DMS 273 (cell line): ENCODE measurements around the gene TPX2.

Experiments
- DNase-seq: peaks from one replicate; lab custom pipeline; 2025; ENCODE audit not compliant: unreplicated experiment; lab: John Stamatoyannopoulos, UW

TPX2 gene

GRCh38 chr20:31760519-31761240 lies 21.6 kb downstream of the TPX2 start:
- no peak for DNase-seq

DNA sequence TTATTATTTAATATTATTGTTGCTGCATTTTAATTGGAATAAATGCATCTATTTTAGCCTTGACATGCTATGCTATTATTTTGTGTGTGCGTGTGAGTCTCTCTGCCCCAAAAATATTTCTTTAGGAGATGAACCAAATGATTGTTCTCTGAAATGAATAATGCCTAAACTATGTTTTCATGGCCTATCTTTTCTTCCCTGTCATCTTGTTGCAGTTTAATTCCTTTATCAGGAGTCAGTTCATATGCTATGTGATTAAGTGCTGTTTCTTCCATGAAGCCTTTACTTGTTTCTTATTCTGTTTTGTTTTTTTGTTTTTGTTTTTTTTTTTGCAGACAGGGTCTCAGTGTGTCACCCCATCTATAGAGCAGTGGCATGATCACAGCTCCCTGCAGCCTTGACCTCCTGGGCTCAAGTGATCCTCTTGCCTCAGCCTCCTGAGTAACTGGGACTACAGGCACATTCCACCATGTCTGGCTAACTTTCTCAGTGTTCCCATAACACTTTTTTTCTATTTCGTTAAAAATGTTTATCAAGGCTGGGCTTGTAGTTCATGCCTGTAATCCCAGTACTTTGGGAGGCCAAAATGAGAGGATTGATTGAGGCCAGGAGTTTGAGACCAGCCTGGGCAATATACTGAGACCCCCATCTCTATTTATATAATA lies 25.7 kb downstream of the TPX2 start:
- no peak for DNase-seq

GRCh38 chr20:31767805-31768204 lies 28.7 kb downstream of the TPX2 start:
- DNase-seq = no peak

GRCh38 chr20:31769681-31770080 lies 30.6 kb downstream of the TPX2 start:
- DNase-seq = no peak

DNA sequence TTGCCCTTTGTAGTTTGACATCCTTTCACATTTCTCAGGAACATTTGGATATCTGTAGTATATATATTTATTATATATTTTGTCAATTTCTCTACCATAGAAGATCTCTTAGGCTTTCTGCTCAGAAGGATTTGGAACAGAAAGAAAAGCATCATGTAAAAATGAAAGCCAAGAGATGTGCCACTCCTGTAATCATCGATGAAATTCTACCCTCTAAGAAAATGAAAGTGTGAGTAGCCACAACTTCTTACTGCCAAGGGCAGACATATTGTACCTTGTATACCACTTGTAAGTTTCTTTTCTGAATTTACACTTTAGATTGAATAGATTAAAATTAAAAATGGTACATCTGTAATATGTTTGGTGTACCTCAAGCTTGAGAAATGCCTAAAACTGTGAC lies 31.2 kb downstream of the TPX2 start:
- no peak for DNase-seq

DNA sequence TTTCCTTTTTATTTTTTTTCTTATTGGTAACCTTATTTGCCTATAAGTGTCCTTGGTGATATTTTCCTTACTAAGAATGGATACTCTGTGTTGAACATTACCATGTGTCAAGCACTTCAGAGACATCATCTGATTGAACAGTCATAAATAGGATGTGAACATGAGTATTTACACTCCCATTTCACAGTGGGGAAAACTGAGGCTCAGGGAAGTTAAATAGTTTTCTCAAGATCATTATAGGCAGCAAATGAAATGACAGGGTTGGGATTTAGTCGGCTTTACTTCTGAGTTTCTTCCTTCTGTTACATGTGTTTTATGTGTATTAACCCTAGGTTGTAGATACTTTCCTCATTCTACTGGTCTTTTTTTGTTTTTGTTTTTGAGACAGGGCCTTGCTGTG lies 35.3 kb downstream of the TPX2 start:
- DNase-seq = no peak

DNA sequence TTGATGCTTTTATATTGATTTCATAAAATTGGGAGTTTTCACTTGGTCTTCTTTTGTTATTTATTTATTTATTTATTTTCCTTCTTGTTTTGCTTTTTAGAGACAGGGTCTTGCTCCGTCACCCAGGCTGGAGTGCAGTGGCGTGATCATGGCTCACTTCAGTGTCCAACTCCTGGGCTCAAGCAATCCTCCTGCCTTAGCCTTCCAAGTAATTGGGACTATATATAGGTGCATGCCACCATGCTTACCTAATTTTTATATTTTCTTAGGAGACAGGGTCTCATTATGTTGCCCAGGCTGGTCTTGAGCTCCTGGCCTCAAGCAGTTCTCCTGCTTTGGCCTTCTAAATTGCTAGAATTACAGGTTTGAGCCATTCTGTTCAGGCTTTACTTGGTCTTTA lies 41.7 kb downstream of the TPX2 start:
- DNase-seq = no peak

DNA sequence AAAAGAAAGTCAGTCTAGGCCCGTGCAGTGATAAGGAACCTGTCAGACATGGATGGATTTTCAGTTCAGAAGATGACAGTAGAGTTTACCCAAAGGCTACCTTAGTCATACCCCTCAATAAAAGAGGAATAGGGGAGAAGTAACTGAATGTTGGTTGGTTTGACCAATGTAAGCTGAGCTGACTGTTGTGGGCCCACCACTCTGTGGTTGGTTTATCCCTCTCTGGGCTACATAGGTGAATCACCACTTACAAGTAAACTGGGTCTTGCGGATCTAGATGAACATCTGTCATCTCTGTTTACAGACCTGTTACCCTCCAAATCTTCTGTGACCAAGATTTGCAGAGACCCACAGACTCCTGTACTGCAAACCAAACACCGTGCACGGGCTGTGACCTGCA lies 42.9 kb downstream of the TPX2 start:
- DNase-seq = no peak

DNA sequence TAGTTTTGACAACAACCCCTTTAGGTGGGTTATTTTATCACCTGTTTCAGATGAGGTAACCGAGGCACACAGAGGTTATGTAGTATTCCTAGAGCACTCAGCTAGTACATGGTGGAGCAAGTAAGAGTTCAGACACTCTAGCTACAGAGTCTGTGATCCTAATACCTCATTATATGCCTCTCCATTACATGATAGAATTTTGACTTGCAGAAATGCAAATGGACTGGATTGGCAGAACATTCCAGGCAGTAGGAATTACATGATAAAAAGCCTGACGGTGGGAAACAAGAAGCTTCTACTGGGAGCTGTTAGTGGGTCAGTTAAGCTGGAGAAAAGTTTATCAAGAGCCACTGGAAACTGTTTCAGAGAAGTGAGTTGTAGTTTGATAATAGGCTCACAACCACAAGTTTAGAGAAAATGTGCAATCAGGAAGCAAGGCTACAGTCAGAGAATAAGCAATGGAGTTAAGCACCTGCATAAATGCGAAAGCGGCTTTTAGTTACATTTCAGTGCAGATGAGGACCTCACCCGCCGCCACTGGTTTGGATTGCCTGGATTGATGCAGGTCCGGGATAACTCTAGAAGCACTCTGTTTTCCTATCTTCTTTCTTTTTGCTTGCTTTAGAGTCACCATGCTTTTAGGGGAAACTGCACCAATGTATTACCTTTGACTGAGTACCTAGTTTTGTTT lies 45.4 kb downstream of the TPX2 start:
- DNase-seq = no peak

DNA sequence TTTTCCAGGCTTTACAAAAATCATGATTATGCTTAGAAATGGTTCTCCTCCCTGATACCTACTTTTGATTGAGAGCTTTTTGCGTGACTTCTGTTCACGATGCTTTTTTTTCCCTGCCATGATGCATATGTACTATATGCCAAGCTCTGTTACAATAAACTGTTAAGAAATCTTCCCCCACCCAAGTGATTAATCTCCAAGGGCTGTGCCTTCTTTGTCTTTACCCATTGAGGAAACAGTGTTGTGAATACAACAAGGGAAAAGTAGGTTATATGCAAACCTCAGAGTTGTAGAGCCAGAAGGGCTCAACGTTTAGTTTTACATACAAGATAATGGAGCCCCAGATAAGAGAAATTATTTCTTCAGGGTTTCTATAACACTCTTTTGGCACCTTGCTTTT lies 46.0 kb downstream of the TPX2 start:
- DNase-seq = no peak

DNA sequence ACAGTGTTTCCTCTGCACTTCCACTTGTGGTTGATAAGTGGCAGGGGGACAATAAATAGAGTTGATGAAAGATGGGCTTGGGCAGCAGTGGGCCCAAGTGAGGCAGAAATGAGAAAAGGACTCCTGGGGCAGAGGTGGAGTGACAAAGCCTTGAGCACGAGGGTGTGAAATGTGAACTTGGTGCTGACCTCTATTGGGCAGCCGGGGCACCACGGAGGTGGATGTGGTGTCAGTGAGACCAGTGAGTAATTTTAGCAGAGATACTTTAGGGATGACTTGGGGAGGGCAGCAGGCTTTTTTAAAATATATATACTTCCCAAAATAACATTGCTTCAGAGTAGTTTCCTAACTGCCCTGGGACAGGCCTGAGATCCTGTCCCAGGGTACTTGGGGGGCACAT lies 49.5 kb downstream of the TPX2 start:
- no peak for DNase-seq

DNA sequence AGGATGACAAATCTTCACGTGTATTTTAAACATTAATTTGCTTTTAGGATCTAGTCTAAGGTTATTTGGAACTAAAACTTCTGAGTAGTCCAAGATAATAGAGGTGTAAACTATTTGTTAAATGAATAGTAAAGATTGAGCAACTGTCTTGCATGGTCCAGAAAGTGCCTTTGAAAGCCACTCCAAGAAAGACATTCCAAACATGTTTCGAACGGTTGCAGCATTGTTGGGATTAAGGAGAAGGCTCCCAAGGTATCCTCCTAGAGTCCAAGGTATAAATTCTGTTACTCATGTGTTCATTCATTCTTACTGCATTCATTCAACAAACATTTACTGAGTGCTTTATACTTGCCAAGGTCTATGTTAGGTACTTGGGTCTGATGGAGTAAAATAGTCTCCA lies 51.3 kb downstream of the TPX2 start:
- DNase-seq = no peak

DNA sequence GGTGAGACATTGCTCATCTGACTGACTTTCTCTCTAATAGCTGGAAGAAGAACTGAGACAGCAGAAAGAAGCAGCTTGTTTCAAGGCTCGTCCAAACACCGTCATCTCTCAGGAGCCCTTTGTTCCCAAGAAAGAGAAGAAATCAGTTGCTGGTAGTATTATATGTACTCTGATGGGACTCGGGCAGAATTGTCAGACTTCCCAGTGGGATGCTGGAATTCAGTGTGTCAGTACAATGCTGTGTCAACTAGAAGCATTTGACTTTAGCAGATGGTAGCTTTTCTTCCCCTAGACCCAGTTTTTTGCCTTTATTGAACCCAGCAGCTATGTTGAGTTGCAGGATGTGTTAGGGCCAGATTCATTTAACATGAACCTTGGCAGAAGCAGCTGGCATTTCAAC lies 58.3 kb downstream of the TPX2 start:
- no peak for DNase-seq

DNA sequence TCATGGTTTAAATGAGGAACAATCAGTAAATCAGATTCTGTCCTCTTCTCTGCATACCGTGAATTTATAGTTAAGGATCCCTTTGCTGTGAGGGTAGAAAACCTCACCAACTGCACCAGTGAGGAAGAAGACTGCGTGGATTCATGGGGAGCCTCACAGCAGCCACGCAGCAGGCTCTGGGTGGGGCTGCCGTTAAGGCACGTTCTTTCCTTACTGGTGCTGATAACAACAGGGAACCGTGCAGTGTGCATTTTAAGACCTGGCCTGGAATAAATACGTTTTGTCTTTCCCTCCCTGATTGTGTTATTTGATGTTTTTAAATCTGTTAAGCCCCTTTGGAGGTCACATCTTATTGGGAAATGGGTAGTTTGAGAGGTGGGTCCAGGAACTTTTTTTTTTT lies 62.4 kb downstream of the TPX2 start:
- DNase-seq = no peak

GRCh38 chr20:31803552-31804291 lies 64.6 kb downstream of the TPX2 start:
- no peak for DNase-seq

- DNase-seq = peak; percentile 61
Observed at GRCh38 chr20:31806564-31807355, 67.7 kb downstream of the TPX2 start.

DNA sequence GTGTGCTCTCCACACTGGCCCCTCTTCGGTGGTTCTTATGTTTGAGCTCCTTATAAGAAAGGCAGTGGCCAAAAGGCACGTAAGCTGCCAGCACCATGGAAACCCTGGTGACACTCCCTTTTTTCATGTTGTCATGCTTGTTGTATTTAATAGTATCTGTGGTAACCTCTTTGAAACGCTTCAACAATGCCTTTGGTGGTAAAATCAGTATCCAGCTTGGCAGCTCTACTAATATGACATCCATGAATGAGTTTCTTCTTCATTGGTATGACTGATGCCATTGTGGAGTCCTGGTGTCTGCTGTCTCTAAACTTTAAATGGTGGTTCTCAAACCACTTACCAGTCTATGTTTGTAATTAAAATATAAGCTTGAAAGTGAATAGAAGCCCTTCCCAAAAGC lies 69.4 kb downstream of the TPX2 start:
- DNase-seq = no peak

DNA sequence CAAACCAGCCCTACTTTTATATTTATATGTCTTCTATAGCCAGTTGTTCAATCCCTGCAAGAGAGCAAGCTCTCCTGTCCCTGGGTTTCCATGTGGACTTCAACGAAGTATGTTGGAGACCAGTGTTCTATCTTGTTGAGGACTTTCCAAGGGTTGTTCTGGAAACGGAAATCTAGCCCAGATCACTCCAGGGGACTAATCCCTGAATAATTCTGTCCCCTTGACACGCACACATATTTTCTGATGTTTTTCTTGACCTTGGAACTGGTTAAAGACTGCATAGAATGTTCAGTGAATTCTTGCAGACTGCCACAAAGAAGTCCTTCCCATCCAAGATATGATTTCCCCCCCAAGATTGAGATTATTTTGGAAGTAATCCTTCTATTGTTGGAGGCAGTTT lies 70.6 kb downstream of the TPX2 start:
- DNase-seq = no peak

DNA sequence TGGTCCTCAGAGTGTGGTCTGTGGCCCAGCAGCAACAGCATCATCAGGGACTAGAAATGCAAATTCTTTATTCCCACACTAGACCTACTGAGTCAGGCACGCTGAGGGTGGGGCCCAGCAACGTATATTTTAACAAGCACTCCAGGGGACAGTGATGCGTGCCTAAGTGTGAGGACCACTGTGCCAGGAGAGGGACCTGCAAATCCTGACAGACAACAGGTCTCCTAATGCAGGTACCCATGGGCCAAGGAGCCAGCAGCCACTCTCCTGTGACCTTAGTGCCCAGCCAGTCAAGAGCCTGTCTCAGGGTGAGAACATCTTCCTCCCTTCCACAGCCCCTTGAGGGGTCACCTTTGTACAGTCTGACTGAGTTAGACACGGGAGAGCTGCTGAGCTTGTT lies 72.1 kb downstream of the TPX2 start:
- no peak for DNase-seq

- peak; percentile 52 for DNase-seq
Observed at GRCh38 chr20:31811796-31812728, 73.0 kb downstream of the TPX2 start.
